IgD-negative memory B cell (primary cell): ENCODE data around the gene FOXD3. TPM values are rescaled to one million over a fixed set of nuclear protein-coding genes. Genes with fewer than 3 reads are reported as not detected.
A peak's percentile ranks its signal among the peaks of the same experiment; 100 is the strongest.
"Not testable (repeated sequence)": the region's sequence is repeated elsewhere in the genome, so short reads cannot be mapped to it uniquely, and the experiment has no call there.

Experiments used
- H3K27ac Mint-ChIP-seq, 3 donors: one replicate each; pipeline ENCODE4 v1.8.0; 2020 to 2022; ENCODE audit warnings: mild to moderate bottlenecking in 3 of 3, mixed read lengths in 3 of 3, moderate library complexity in 1 of 3
- H3K27me3 Mint-ChIP-seq: one replicate; pipeline ENCODE4 v1.8.0; 2021; ENCODE audit warnings: mixed read lengths
- H3K36me3 Mint-ChIP-seq: one replicate; pipeline ENCODE4 v1.8.0; 2020; ENCODE audit warnings: mild to moderate bottlenecking, mixed read lengths
- H3K4me1 Mint-ChIP-seq, 3 donors: one replicate each; pipeline ENCODE4 v1.8.0; 2020 to 2022; ENCODE audit warnings: mixed read lengths in 3 of 3, mild to moderate bottlenecking in 1 of 3
- H3K4me3 Mint-ChIP-seq, 4 donors: one replicate each; pipeline ENCODE4 v1.8.0; 2020 to 2022; ENCODE audit warnings: mild to moderate bottlenecking in 4 of 4, mixed read lengths in 4 of 4, moderate library complexity in 3 of 4
- H3K9me3 Mint-ChIP-seq, 3 donors: one replicate each; pipeline ENCODE4 v1.8.0; 2020 to 2021; ENCODE audit warnings: mixed read lengths in 3 of 3, mild to moderate bottlenecking in 1 of 3
- polyA plus RNA-seq: library from polyadenylated mRNA; unstranded; fragments of 300-500 nt; fragmentation: Illumina TruSeq; gene quantifications from one replicate; pipeline ENCODE4 v1.2.3, GENCODE V29; 2021

FOXD3 gene
- polyA plus RNA-seq, 1 donor from 2014 or later: not detected

DNA sequence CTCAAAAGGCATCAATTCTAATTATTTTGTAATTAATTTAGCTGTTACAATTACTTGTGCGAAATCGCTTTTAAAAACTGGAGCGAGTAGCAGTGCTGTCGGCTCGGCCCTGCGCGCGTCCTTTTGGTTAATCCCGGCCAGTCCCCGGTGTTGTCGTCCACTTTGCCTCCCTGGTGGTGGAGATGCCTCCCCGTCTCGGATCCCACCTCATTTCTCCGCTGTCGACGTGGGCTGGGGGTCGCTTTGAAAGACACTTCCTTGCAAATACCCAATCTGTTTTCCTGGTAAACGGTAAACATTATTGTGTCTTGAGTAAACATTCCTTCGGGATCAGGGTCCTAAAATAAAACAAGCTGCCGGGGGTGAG lies 3.7 kb downstream of the FOXD3 start:
- H3K27ac Mint-ChIP-seq: peak overlapping the region; percentile 72 to 91 (median 77)
- H3K4me1 Mint-ChIP-seq: peaks cover 8 to 23% (median 13%) of the 10 kb centered on the region in 3 donors
- peak overlapping the region in 2 of 4 donors; percentile 60 to 72 for H3K4me3 Mint-ChIP-seq
- H3K36me3 Mint-ChIP-seq: peaks cover 4% of the 10 kb centered on the region
- peaks cover 62% of the 10 kb centered on the region for H3K27me3 Mint-ChIP-seq
- peaks cover 2 to 36% (median 7%) of the 10 kb centered on the region in 3 donors for H3K9me3 Mint-ChIP-seq

DNA sequence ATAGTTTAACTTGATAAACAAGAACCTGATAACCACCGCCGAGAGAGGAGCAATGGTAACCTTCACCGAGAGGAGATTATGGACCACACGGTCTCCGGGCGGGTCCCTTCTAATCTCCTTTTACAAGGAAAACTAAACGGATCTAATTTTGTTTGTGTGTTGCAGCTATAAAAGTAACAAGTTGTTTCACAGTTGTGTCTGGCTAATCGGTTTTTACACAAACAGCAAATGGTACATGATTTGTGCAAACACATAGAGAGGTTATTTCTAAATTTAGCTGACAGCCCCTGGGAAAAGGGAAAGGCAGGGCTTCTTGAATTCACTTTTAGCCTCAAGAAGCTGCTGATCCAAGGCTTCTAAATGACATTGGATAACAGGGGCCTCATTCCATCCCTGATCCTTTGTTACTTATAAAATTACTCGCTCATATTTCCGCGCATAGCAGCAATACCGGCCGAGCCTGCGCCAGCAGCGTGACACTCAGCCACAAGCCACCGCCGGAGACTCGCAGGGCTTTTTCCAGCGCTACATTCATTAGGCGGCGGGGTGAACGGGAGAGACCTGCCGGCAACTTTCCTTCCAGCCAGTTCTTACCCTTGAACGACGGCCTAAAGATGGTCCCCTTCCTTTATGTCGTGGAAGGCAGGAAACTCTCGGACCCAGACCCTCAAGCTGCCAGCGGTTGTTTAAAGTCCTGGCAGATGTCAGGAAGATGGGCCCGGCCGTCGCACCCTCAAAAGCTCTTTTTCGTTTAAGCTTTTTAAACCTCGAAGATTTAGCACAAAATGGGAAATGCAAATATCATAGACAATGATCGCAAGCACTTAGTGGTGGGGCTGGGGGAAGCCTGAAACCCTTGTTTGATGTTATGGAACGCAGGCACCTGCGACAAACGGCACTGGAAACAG lies 4.4 kb downstream of the FOXD3 start:
- H3K27me3 Mint-ChIP-seq: peaks cover 60% of the 10 kb centered on the region
- peaks cover under 1 to 30% (median 7%) of the 10 kb centered on the region in 3 donors for H3K9me3 Mint-ChIP-seq
- peaks cover 5 to 18% (median 8%) of the 10 kb centered on the region in 3 donors for H3K4me1 Mint-ChIP-seq
- peaks cover 2% of the 10 kb centered on the region for H3K36me3 Mint-ChIP-seq
- peak overlapping the region; percentile 25 to 72 (median 63) for H3K4me3 Mint-ChIP-seq
- H3K27ac Mint-ChIP-seq: peak overlapping the region; percentile 72 to 91 (median 77)

DNA sequence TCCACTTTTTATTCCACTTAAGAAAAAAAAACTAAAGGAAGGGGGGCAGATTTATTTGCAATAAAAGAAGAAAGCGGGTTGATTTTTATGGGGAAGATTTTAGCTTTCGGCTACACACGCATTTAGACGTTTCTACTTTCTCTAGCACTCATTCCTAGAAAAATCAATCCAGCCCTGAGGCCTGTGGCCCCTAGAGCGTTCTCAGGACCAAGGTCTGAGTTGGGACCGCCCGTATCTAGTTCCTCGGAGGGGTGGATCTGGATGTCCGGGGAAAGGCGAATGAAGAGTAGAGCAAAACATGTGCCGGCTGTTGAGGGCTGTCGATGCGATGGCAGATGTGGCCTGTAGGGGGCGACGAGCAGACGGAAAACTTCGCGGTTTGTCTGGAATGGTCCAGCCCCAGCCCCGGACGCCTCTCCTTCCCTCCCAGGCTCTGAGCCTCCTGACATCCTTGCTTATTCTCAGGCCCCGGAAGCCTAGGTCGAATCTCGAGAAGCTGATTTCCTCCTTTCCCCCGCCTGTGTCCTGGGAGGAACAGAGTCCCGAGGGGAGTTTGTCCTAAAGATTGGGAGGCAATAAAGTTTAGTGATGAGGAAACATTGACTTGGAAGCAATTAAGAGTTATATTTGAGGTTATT lies 5.2 kb downstream of the FOXD3 start:
- Mint-ChIP-seq H3K4me3 (peak overlapping the region in 3 of 4 donors; percentile 56 to 72 (median 56)), H3K36me3 (peaks cover 1% of the 10 kb centered on the region), H3K9me3 (peaks cover 0 to 27% (median 7%) of the 10 kb centered on the region in 3 donors), H3K4me1 (peaks cover 4 to 15% (median 5%) of the 10 kb centered on the region in 3 donors), H3K27me3 (peaks cover 62% of the 10 kb centered on the region), H3K27ac (peak overlapping the region; percentile 72 to 87 (median 77))

DNA sequence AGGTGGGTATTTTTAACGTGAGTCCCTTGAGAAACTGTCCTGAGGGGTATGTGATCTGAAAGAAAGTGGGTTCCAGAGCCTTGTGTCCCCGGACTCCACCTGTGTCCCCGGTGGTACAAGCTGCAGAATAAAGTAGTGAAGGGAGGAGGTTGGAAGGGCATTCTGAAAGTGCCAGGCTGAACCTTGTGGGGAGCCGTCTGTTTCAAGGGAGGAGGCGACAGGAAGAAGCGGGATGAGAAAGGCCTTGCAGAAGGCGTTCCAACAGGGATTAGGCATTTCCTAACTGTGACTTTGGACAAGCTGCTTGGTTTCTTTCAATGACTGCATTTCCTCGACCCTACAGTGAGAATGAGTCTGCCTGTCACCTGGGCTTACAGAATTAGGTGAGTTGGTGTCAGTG lies 5.8 kb downstream of the FOXD3 start:
- H3K27ac Mint-ChIP-seq: peak overlapping the region in 2 of 3 donors; percentile 72 to 77
- peaks cover 65% of the 10 kb centered on the region for H3K27me3 Mint-ChIP-seq
- peaks cover 0 to 27% (median 7%) of the 10 kb centered on the region in 3 donors for H3K9me3 Mint-ChIP-seq

DNA sequence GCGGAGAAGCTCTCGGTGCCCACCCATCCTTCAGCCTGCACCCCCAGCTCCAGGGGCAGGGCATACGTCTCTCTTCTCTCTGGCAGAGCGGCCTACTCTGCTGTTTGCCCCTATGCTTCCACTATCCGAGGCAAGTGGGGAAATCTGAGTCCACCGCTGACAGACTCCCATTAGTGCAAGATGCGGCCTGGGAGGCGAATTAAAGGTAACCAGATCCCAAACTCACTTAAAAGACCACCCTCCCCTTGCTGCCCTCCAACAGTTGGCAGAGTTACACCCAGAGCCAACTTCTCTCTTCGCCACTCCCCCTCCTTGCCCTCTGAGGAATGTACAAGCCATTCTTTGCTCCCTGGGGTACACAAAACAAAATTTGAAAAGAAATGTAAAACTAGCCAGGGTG lies 6.4 kb downstream of the FOXD3 start:
- Mint-ChIP-seq H3K27me3 (peaks cover 66% of the 10 kb centered on the region), H3K4me1 (peaks cover 2 to 15% (median 4%) of the 10 kb centered on the region in 3 donors), H3K27ac (peak overlapping the region in 2 of 3 donors; percentile 72 to 90), H3K9me3 (peaks cover 0 to 27% (median 7%) of the 10 kb centered on the region in 3 donors), H3K36me3 (peaks cover 1% of the 10 kb centered on the region), H3K4me3 (peak overlapping the region in 1 of 4 donors; percentile 72)

More for the DNA sequence above, 5.8 kb downstream of the FOXD3 start:
- Mint-ChIP-seq H3K4me1 (peaks cover 4 to 15% (median 5%) of the 10 kb centered on the region in 3 donors), H3K36me3 (peaks cover 1% of the 10 kb centered on the region), H3K4me3 (peak overlapping the region in 2 of 4 donors; percentile 56 to 72)

DNA sequence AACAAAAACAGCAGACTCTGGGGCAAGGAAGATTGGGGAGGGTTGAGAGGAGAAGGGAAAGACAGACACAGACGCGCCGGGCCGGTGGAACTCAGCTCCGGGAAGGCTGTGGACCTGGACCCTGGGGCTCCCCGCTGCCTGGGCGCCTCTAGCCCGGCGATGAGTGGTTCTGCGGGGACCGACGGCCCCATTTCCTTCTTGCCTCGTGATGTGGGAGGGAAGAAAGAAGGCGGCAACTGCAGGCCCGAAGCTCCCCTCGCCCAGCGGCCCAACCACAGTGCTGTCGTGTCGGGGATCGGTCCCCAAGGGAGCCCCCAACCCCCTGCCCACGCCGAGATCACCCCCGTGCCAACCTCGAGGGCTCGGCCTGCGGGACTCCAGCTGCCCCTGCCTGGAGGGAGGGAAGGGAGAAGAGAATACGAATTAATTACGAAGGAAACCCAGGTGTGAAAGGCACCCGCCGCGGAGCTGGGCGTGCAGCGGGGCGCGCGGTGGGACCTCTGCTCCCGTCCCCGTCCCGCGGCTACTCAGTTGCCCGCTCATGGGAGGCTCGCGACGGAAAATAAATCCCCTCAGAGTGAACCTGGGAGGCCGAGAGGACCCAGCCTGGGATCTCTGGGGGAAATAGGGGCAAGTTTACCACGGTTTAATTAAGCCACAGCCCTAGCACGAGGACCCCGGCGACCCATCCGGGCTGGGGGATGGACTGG lies 7.4 kb downstream of the FOXD3 start:
- Mint-ChIP-seq H3K4me3 (peak overlapping the region in 2 of 4 donors; percentile 61 to 72), H3K9me3 (peaks cover 0 to 28% (median 7%) of the 10 kb centered on the region in 3 donors), H3K27me3 (peaks cover 66% of the 10 kb centered on the region), H3K4me1 (peaks cover 0 to 15% (median 4%) of the 10 kb centered on the region in 3 donors), H3K27ac (peak overlapping the region in 2 of 3 donors; percentile 72 to 90), H3K36me3 (peaks cover 1% of the 10 kb centered on the region)

DNA sequence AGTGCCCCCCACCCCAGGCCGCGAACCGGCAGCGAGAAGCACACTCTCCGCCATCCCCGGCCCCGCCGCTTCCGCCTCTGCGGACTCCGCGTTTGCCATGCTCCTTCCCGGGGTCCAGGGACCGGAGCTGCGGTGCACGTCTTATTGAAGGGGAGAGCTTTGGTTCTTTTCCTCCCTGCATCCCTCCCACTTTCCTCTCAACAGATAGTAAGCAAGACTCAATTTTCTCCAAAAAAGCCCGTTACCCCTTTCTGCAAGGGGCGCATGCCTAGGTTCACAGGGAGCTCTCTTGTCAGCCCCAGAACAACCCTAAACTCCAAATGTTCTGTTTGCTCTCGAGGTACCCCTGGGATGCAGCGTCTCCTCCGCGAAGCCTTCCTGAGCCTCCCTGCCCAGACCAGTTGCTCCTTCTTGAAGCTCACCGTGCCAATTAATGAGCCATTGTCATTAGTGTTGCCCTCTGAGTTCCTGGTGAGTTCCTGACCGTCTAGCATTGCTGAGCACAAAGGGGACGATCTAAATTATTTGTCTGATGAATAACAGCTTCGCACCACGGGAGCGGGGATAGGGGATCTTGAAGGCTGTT lies 8.1 kb downstream of the FOXD3 start:
- Mint-ChIP-seq H3K36me3 (peaks cover 1% of the 10 kb centered on the region), H3K4me3 (peak overlapping the region; percentile 25 to 60 (median 38)), H3K27me3 (peaks cover 72% of the 10 kb centered on the region), H3K4me1 (peaks cover 0 to 15% (median 4%) of the 10 kb centered on the region in 3 donors), H3K27ac (peak overlapping the region; percentile 67 to 78 (median 67)), H3K9me3 (peaks cover 0 to 26% (median 7%) of the 10 kb centered on the region in 3 donors)

DNA sequence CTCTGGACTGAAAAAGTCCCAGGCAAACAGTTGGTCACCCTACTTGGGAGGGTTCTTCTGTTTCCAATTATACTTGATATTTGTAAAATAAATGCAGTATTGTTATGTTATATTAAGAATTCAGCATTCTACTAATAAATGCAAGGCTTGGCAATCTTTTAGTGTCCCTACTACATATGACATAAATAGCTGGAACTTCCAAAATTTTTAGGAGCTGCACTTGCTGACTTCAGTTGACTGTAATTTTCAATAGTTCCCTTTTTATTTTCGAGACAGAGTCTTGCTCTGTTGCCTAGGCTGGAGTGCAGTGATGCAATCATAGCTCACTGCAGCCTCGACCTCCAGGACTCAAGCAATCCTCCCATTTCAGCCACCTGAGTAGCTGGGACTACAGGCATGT lies 20.0 kb downstream of the FOXD3 start:
- Mint-ChIP-seq H3K4me3 (no peak overlapping the region), H3K4me1 (no peaks in the 10 kb centered on the region), H3K9me3 (no peaks in the 10 kb centered on the region), H3K27me3 (peaks cover 7% of the 10 kb centered on the region), H3K27ac (no peak overlapping the region), H3K36me3 (no peaks in the 10 kb centered on the region)

DNA sequence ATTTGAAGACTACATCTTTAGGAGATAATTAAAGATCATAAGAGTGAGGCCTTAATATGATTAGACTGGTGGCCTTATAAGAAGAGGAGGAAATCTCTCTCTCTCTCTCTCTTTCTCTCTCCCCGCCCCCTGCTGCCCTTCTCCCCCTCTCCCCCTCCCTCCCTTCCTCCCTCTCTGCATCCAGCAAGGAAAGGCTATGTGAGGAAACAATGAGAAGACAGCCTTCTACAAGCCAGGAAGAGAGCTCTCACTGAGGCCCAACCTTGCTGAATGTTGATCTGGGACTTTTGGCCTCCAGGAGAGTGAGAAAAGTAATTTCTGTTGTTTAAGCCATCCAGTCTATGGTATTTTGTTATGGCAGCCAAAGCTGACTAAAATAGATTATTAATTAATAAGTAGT lies 21.6 kb downstream of the FOXD3 start:
- H3K9me3 Mint-ChIP-seq: no peaks in the 10 kb centered on the region
- H3K27ac Mint-ChIP-seq: no peak overlapping the region
- H3K36me3 Mint-ChIP-seq: peaks cover 2% of the 10 kb centered on the region
- no peak overlapping the region for H3K4me3 Mint-ChIP-seq
- H3K27me3 Mint-ChIP-seq: peaks cover 7% of the 10 kb centered on the region
- H3K4me1 Mint-ChIP-seq: no peaks in the 10 kb centered on the region

DNA sequence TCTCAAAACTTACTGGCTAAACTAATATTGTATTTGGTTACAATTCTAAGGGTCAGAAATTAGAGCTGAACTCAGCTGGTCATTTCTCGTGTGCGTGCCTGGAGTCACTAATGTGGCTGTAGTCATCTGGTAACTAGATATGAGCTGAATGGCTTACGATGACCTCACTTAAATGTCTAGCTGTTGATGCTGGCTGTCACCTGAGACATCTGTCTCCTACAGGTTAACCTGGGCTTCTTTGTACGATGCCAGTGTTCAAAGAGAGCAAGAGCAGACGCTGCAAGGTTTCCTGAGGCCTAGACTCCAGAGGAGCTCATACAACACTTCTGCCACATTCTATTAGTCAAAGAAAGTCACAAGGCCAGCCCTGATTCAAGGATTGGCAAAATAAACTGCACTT lies 28.0 kb downstream of the FOXD3 start:
- Mint-ChIP-seq H3K9me3 (peaks cover 0 to 1% (median 0%) of the 10 kb centered on the region in 3 donors), H3K27ac (no peak overlapping the region), H3K4me1 (no peaks in the 10 kb centered on the region), H3K36me3 (peaks cover 2% of the 10 kb centered on the region), H3K4me3 (no peak overlapping the region), H3K27me3 (peaks cover 13% of the 10 kb centered on the region)

DNA sequence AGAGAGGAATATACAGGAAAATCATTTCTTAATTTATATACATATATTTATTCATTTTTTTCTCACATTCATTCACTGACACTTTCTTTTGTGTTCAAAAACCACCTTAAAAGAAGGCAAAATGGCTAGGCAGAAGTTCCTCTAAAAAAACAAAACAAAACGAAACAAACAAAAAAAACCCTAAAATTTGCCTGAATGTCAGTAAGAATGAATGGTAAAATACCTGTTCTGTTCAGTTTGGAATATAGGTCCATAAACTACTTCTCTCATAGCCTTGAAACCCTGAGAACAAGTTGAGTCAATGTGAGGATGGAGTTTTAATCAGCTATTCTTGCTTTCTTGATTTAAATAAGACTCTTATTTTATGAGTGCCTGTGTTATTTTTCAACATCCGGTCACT lies 30.4 kb downstream of the FOXD3 start:
- no peaks in the 10 kb centered on the region for H3K4me1 Mint-ChIP-seq
- peaks cover 7% of the 10 kb centered on the region for H3K27me3 Mint-ChIP-seq
- H3K9me3 Mint-ChIP-seq: peaks cover 0 to 1% (median 0%) of the 10 kb centered on the region in 3 donors
- H3K36me3 Mint-ChIP-seq: peaks cover 2% of the 10 kb centered on the region
- H3K27ac Mint-ChIP-seq: no peak overlapping the region
- H3K4me3 Mint-ChIP-seq: no peak overlapping the region

DNA sequence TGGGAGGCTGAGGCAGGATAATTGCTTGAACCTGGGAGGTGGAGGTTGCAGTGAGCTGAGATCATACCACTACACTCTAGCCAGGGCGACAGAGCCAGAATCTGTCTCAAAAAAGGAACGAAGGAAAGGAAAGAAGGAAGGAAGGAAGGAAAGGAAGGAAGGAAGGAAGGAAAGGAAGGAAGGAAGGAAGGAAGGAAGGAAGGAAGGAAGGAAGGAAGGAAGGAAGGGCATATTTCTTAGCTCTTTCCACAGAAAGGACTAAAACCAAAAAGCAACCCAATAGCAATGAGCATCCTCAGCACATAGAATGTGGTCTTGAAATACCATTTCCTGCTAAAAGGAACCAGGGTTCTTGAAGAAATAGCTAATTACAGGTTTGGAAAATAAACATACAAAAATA lies 33.9 kb downstream of the FOXD3 start:
- not testable (repeated sequence) for H3K4me3 Mint-ChIP-seq, H3K9me3 Mint-ChIP-seq, H3K36me3 Mint-ChIP-seq, H3K4me1 Mint-ChIP-seq, H3K27me3 Mint-ChIP-seq, H3K27ac Mint-ChIP-seq

DNA sequence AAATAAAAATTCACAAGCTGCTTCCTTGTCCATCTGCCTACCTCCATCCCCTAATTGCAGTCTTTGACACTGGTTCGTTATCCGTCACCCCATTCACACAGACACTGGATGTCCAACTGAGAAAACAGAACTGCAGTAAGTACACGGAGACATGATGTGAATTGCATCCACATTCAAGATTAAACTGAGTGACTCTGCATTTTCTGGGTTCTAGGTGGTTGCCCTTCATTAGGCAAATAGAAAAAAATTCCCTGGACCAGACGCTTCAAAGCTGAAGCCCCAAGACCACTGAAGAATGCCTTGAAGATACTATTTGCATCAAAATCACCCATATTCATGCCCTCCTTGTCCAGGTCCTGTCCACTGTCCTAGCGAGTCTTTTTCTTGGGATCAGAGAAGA lies 37.2 kb downstream of the FOXD3 start:
- no peak overlapping the region for H3K4me3 Mint-ChIP-seq
- peaks cover 5% of the 10 kb centered on the region for H3K27me3 Mint-ChIP-seq
- H3K27ac Mint-ChIP-seq: no peak overlapping the region
- H3K9me3 Mint-ChIP-seq: no peaks in the 10 kb centered on the region
- no peaks in the 10 kb centered on the region for H3K4me1 Mint-ChIP-seq
- no peaks in the 10 kb centered on the region for H3K36me3 Mint-ChIP-seq

DNA sequence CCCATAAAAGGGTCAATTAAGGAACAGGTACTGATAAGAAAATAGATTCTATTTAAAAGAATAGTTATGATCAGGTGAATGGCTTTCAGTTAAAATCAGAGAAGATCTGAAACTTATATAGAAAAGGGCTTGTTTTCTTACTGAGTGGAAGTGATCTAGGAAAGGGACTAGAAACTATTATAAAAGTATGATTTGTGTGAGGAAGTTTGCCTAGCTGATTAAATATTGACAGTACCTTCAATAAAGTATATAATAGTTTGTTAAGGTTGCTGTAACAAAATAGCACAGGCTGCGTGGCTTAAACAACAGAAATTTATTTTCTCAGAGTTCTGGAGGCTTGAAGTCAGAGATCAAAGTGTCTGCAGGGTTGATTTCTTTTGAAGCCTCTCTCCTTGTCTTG lies 39.7 kb downstream of the FOXD3 start:
- H3K4me3 Mint-ChIP-seq: no peak overlapping the region
- no peaks in the 10 kb centered on the region for H3K9me3 Mint-ChIP-seq
- H3K27me3 Mint-ChIP-seq: peaks cover 3% of the 10 kb centered on the region
- no peak overlapping the region for H3K27ac Mint-ChIP-seq
- H3K36me3 Mint-ChIP-seq: no peaks in the 10 kb centered on the region
- peaks cover 0 to 7% (median 3%) of the 10 kb centered on the region in 3 donors for H3K4me1 Mint-ChIP-seq
